K562 (cell line): ENCODE data around the gene SCN2B. TPM values are rescaled to one million over a fixed set of nuclear protein-coding genes. Genes with fewer than 3 reads are reported as not detected.

Experiments used
- ATAC-seq: fragments of 200-7000 bp; cut with Tn5 transposase; 3 replicates; pipeline ENCODE4 v1.9.1; 2020; ENCODE audit warnings: moderate library complexity
- BruUV-seq: library from RNA; stranded (reverse); fragments of 400-500 nt; replicated peaks from 2 replicates; lab custom pipeline; 2021; lab: Mats Ljungman, UMichigan
- CTCF ChIA-PET: fragments of 300-600 bp; formaldehyde crosslinking; extraction: SDS; loops from one replicate; lab custom pipeline; 2021; ENCODE audit warnings: low intra/inter-chr PET ratio; lab: Yijun Ruan, JAX
- POLR2A ChIA-PET: fragments of 300-600, 350-650 bp; sonication (Branson Sonifier 250); formaldehyde crosslinking; extraction: SDS; loops from one replicate; lab custom pipeline; 2021; ENCODE audit warnings: antibody characterized with exemption, inconsistent platforms; lab: Yijun Ruan, JAX
- DNase-seq, 4 experiments: peaks; one replicate each; pipeline versions ENCODE4 v3.0.0 to v3.0.0-alpha.2; 2011 to 2018; ENCODE audit warnings: low spot score in 3 of 4, mixed read lengths in 3 of 4; ENCODE audit errors: extremely low read depth in 1 of 4
- FAIRE-seq: peaks from 2 replicates; lab custom pipeline; 2011; peaks lifted over from hg19 to GRCh38; lab: Jason Lieb, UNC
- H2AFZ ChIP-seq: 2 replicates; pipeline ENCODE4 v1.6.0; 2011; ENCODE audit warnings: low read depth, low read length, control low read depth, inconsistent platforms
- H3K27ac ChIP-seq: fragments of 200-600 bp; 3 replicates; pipeline ENCODE4 v1.8.0; 2011; ENCODE audit warnings: low read depth, mild to moderate bottlenecking, control low read depth, inconsistent platforms, low read length, moderate library complexity, mixed read lengths; ENCODE audit errors: extremely low read depth
- H3K27me3 ChIP-seq, 2 experiments: fragments of 300-600 bp in 1 of 2; 2 replicates in 1 of 2; 3 replicates in 1 of 2; pipeline versions ENCODE4 v1.6.0 to v1.8.0; 2011; ENCODE audit warnings: inconsistent platforms in 2 of 2, low read length in 2 of 2, mild to moderate bottlenecking in 1 of 2, mixed read lengths in 1 of 2, moderate library complexity in 1 of 2; ENCODE audit not compliant: control insufficient read depth in 2 of 2, insufficient read depth in 2 of 2
- H3K36me3 ChIP-seq: fragments of 300-600 bp; 3 replicates; pipeline ENCODE4 v1.8.0; 2011; ENCODE audit warnings: mild to moderate bottlenecking, low read length, inconsistent platforms; ENCODE audit not compliant: control insufficient read depth, insufficient read depth
- H3K4me1 ChIP-seq, 2 experiments: fragments of 200-600 bp in 1 of 2; replicated peaks in 1 of 2; 2 replicates in 1 of 2; 3 replicates in 1 of 2; pipeline versions ENCODE4 v1.5.1 to v1.8.0; 2011; ENCODE audit warnings: inconsistent platforms in 2 of 2, low read length in 2 of 2, mild to moderate bottlenecking in 1 of 2, mixed read lengths in 1 of 2, moderate library complexity in 1 of 2; ENCODE audit not compliant: control insufficient read depth in 2 of 2, insufficient read depth in 2 of 2
- H3K4me2 ChIP-seq: 2 replicates; pipeline ENCODE4 v1.6.1; 2011; ENCODE audit warnings: low read length, control low read depth, inconsistent platforms, mixed read lengths; ENCODE audit not compliant: insufficient read depth
- H3K4me3 ChIP-seq: fragments of 200-600 bp; sonication (generic), shearing (Covaris generic); 2 replicates; pipeline ENCODE4 v1.5.1; 2016; ENCODE audit warnings: control low read depth, inconsistent platforms
- H3K79me2 ChIP-seq: fragments of 200-600 bp; 3 replicates; pipeline ENCODE4 v1.8.0; 2011; ENCODE audit warnings: low read length, inconsistent platforms; ENCODE audit not compliant: control insufficient read depth, insufficient read depth
- H3K9ac ChIP-seq, 2 experiments: 2 replicates each; pipeline versions ENCODE4 v1.6.0 to v1.6.1; 2011; ENCODE audit warnings: low read depth in 2 of 2, low read length in 2 of 2, control low read depth in 1 of 2, inconsistent platforms in 1 of 2, mild to moderate bottlenecking in 1 of 2, mixed read lengths in 1 of 2; ENCODE audit not compliant: insufficient read depth in 1 of 2
- H3K9me1 ChIP-seq: one replicate; pipeline ENCODE4 v1.6.0; 2011; ENCODE audit warnings: inconsistent platforms, mild to moderate bottlenecking, low read length, moderate library complexity; ENCODE audit not compliant: control insufficient read depth, insufficient read depth
- H3K9me3 ChIP-seq: replicated peaks from 2 replicates; pipeline ENCODE4 v1.5.1; 2011; ENCODE audit warnings: low read depth, low read length, inconsistent platforms; ENCODE audit not compliant: control insufficient read depth, insufficient read depth
- H4K20me1 ChIP-seq: replicated peaks from 2 replicates; pipeline ENCODE4 v1.6.1; 2011; ENCODE audit warnings: low read length, inconsistent platforms, mixed read lengths; ENCODE audit not compliant: control insufficient read depth, insufficient read depth
- ASH1L ChIP-seq: fragments of 450-650 bp; IDR thresholded peaks from 2 replicates; pipeline ENCODE4 v1.6.1; 2018; ENCODE audit warnings: borderline replicate concordance, mild to moderate bottlenecking, low read depth; ENCODE audit not compliant: partially characterized antibody
- COPS2 ChIP-seq: fragments of 450-650 bp; conservative IDR thresholded peaks from 2 replicates; pipeline ENCODE4 v1.6.1; 2016; ENCODE audit warnings: mild to moderate bottlenecking, moderate library complexity
- FOXP4 ChIP-seq: sonication (generic); formaldehyde crosslinking; IDR thresholded peaks from 2 replicates; pipeline ENCODE4 v1.8.0; 2022; ENCODE audit warnings: mild to moderate bottlenecking, missing genetic modification reagents, borderline replicate concordance
- GTF2A2 ChIP-seq: IDR thresholded peaks from 2 replicates; pipeline ENCODE4 v1.6.1; 2016; ENCODE audit warnings: mild to moderate bottlenecking, missing genetic modification characterization, missing compliant biosample characterization
- MAZ ChIP-seq, 2 experiments: fragments of 450-650 bp in 1 of 2; sonication (generic) in 1 of 2; formaldehyde crosslinking; IDR thresholded peaks in 1 of 2; conservative IDR thresholded peaks in 1 of 2; 2 replicates each; pipeline versions ENCODE4 v1.4.0 to v1.5.0; 2020; ENCODE audit warnings: mild to moderate bottlenecking in 1 of 2, missing genetic modification reagents in 1 of 2
- MBD2 ChIP-seq: sonication (generic); IDR thresholded peaks from 2 replicates; pipeline ENCODE4 v1.6.1; 2016; ENCODE audit warnings: low read depth, borderline replicate concordance
- NCOR1 ChIP-seq: fragments of 450-650 bp; IDR thresholded peaks from 2 replicates; pipeline ENCODE4 v1.6.1; 2016; ENCODE audit warnings: mild to moderate bottlenecking, moderate library complexity
- RNF2 ChIP-seq: sonication (generic); IDR thresholded peaks from 2 replicates; pipeline ENCODE4 v1.6.1; 2016
- SMARCE1 ChIP-seq: fragments of 450-650 bp; IDR thresholded peaks from 2 replicates; pipeline ENCODE4 v1.7.1; 2016; ENCODE audit warnings: mild to moderate bottlenecking
- SNIP1 ChIP-seq: fragments of 450-650 bp; IDR thresholded peaks from 2 replicates; pipeline ENCODE4 v1.7.1; 2017; ENCODE audit warnings: low read depth, mild to moderate bottlenecking
- STAT6 ChIP-seq: sonication (generic); formaldehyde crosslinking; IDR thresholded peaks from 2 replicates; pipeline ENCODE4 v1.8.1; 2023; ENCODE audit warnings: mild to moderate bottlenecking, missing genetic modification reagents
- TCF15 ChIP-seq: fragments of 250-450 bp; sonication (Bioruptor Pico); IDR thresholded peaks from 2 replicates; pipeline ENCODE4 v1.8.0; 2022; ENCODE audit warnings: moderate library complexity, mild to moderate bottlenecking, inconsistent platforms
- ZNF584 ChIP-seq: fragments of 200-800 bp; sonication (Bioruptor generic); IDR thresholded peaks from 2 replicates; pipeline ENCODE4 v1.6.1; 2016; ENCODE audit warnings: low read depth, mild to moderate bottlenecking, missing genetic modification characterization, missing compliant biosample characterization
- ZNF707 ChIP-seq: fragments of 250-450 bp; sonication (Bioruptor Pico); conservative IDR thresholded peaks from 2 replicates; pipeline ENCODE4 v1.8.0; 2022; ENCODE audit warnings: inconsistent platforms, mild to moderate bottlenecking, moderate library complexity
- ZNF75A ChIP-seq: fragments of 450-650 bp; formaldehyde crosslinking; IDR thresholded peaks from 2 replicates; pipeline ENCODE4 v1.4.0; 2020; ENCODE audit warnings: mild to moderate bottlenecking
- WGBS: fragments of 100-300 bp; shearing (Covaris generic); methylation state at CpG from one replicate; pipeline ENCODE4 v1.1.6; 2016; ENCODE audit warnings: low coverage, mixed read lengths; ENCODE audit not compliant: insufficient coverage; ENCODE audit errors: missing lambda C conversion rate; 5-methylcytosine and 5-hydroxymethylcytosine counted together
- in situ Hi-C: fragments of 300-500 bp; cut with MboI; formaldehyde crosslinking; loops from 4 replicates; pipeline ENCODE4 v1.15.0; 2018; ENCODE audit warnings: inconsistent platforms, mixed read lengths
- intact Hi-C: fragments of 100-400 bp; cut with micrococcal nuclease; formaldehyde crosslinking; loops from 2 replicates; pipeline ENCODE4 v1.14.2; 2022
- polyA plus RNA-seq, 8 experiments: library from polyadenylated mRNA; depleted of rRNA in 4 of 8; stranded (reverse) in 5 of 8; unstranded in 3 of 8; fragments of >200 nt; fragmentation: Nextera tagmentation in 2 of 8; fragmentation: Illumina TruSeq in 1 of 8; extraction: Ambion mirVana in 2 of 8; extraction: Trizol in 1 of 8; gene quantifications; 2 replicates each; pipeline versions ENCODE4 v1.2.1 to v1.2.3, GENCODE V29; 2011 to 2014; ENCODE audit warnings: inconsistent platforms in 1 of 8, missing spikeins in 1 of 8
- total RNA-seq, 7 experiments: library from RNA; depleted of rRNA in 6 of 7; stranded (reverse); fragments of >200 nt in 6 of 7; fragmentation: Illumina TruSeq in 2 of 7; extraction: Trizol in 2 of 7; gene quantifications; 2 replicates each; pipeline versions ENCODE4 v1.2.1 to v1.2.3, GENCODE V29; 2011 to 2021; ENCODE audit warnings: low replicate concordance in 1 of 7

SCN2B gene
- total and polyA plus RNA-seq, 9 of the 15 experiments (the other 6 are each of a cell fraction or from before 2014, with no cell fraction given), result not detected

GRCh38 chr11:118126082-118126838, 50.2 kb downstream of the SCN2B start (continued):
- TF ChIP-seq MAZ (CRISPR knock-in tag; conservative IDR thresholded peaks at IDR 0.05 in 1 of 2, IDR thresholded peaks at IDR 0.05 in 1 of 2) (peak in 1 of 2 experiments; percentile 38; a peak in 1 of 4 replicates), NCOR1 (peak; percentile 37; the same call in 1 of the 2 replicates), TCF15 (CRISPR knock-in tag) (no peak), MBD2 (peak; percentile 54; the same call in 1 of the 2 replicates), GTF2A2 (peak; percentile 88), RNF2 (peak; percentile 62; the same call in 1 of the 2 replicates)

GRCh38 chr11:118124929-118125535, 51.4 kb downstream of the SCN2B start:
- ChIA-PET POLR2A (interaction anchor here (0.6 to 1.7 kb wide), 4 partner anchors 9 to 518 kb away, joined by 3 to 6 read pairs (median 4); no protein-coding TSS in a partner anchor), CTCF (no interaction called here)
- H4K20me1 ChIP-seq, result no peaks in the 10 kb centered on the region
- DNase-seq (no peak), FAIRE-seq (no peak), ATAC-seq (0 out of 3 replicates have a peak, but pooled peaks have one; percentile 17)
- no peak overlapping the region for H2AFZ ChIP-seq
- no peaks in the 10 kb centered on the region for H3K9me1 ChIP-seq
- no peaks in the 10 kb centered on the region for H3K27me3 ChIP-seq
- no peaks in the 10 kb centered on the region for H3K36me3 ChIP-seq
- intact Hi-C loops, result loop anchor here (5.0 kb wide), 1 partner anchor 58 kb away; no protein-coding TSS in a partner anchor
- H3K4me2 ChIP-seq, result no peak overlapping the region
- no peaks in the 10 kb centered on the region for H3K4me1 ChIP-seq
- H3K4me3 ChIP-seq, result no peak overlapping the region
- H3K9me3 ChIP-seq, result no peaks in the 10 kb centered on the region
- no peaks in the 10 kb centered on the region for H3K79me2 ChIP-seq
- H3K9ac ChIP-seq, result peak overlapping the region in 1 of 2 experiments; percentile 66; a peak in 1 of 4 replicates
- BruUV-seq, result no TSS peak
- no peak overlapping the region for H3K27ac ChIP-seq
- 47% methylated on average over 8 of the region's 8 CpGs for WGBS
- in situ Hi-C loops, result no loop called here
- TF ChIP-seq ZNF707, result no peak
- TF ChIP-seq SNIP1, result no peak
- TF ChIP-seq COPS2, result no peak
- no peak for TF ChIP-seq ZNF75A
- TF ChIP-seq ASH1L, result no peak
- TF ChIP-seq ZNF584 (CRISPR knock-in tag), result no peak
- TF ChIP-seq STAT6, result no peak
- TF ChIP-seq SMARCE1, result no peak
- no peak for TF ChIP-seq FOXP4
